Astrocyte (in vitro differentiated cells and primary cell): ENCODE results near the gene PTPN12.

Experiments used
- EZH2 ChIP-seq: IDR thresholded peaks from 2 replicates; pipeline ENCODE4 v1.6.1; 2012; ENCODE audit warnings: mild to moderate bottlenecking, low read length, inconsistent platforms; ENCODE audit not compliant: insufficient read depth
- TF ChIP-seq, protein P1 (sequence below): IDR thresholded peaks from 2 replicates; pipeline ENCODE4 v1.5.1; 2011; ENCODE audit warnings: low read depth, mild to moderate bottlenecking, inconsistent platforms, low read length, moderate library complexity; ENCODE audit not compliant: insufficient read depth

DNA sequence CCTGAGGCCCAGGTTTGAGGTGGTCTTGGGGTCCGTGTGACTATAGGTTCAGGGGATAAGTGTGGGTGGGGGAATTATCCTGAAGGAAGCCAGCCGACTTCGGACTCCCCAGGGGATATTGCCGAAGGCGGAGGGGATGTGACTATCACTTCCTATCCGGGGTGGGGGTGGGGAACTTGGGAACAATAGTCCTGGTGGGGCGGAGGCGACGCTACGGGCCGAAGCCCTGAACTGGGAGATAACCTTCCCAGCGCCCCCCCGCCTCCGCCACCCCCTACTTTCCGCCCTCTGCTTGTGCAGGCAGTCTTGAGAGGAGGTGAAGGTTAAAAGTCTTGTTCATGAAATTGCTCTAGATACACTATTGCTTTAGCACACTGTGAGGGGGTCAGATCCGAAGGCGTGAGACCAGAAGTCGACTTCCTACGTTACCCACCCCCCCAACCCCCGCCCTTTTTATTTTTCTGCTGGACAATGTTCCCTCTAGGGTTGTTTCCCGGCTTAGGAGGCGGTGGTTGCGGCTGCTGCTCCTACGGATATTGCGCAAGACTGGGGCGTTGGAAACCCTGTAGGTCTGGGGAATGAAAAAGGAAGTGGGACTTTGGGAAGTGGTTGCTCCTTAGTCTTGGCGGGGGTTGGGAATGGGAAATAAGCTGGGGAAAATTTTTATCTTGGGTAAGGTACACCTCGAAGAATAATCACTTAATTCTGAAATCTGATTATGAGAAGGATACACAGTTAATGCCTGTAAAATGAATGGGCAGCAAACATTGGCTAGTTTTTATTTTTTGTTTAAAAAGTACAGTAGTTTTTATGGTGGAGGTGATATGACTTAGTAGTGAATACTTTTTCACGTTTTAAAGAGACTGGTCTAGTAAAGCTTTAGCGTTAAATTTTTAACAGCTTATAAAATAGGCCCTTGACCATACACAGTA lies 1.5 kb downstream of the PTPN12 start:
- no peak for TF ChIP-seq EZH2
- TF ChIP-seq, protein P1, sequence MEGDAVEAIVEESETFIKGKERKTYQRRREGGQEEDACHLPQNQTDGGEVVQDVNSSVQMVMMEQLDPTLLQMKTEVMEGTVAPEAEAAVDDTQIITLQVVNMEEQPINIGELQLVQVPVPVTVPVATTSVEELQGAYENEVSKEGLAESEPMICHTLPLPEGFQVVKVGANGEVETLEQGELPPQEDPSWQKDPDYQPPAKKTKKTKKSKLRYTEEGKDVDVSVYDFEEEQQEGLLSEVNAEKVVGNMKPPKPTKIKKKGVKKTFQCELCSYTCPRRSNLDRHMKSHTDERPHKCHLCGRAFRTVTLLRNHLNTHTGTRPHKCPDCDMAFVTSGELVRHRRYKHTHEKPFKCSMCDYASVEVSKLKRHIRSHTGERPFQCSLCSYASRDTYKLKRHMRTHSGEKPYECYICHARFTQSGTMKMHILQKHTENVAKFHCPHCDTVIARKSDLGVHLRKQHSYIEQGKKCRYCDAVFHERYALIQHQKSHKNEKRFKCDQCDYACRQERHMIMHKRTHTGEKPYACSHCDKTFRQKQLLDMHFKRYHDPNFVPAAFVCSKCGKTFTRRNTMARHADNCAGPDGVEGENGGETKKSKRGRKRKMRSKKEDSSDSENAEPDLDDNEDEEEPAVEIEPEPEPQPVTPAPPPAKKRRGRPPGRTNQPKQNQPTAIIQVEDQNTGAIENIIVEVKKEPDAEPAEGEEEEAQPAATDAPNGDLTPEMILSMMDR, result no peak
